Measurements from ENCODE around the gene DPH6. TPM values are rescaled to one million over a fixed set of nuclear protein-coding genes. Genes with fewer than 3 reads are reported as not detected.
"Not testable (repeated sequence)": the region's sequence is repeated elsewhere in the genome, so short reads cannot be mapped to it uniquely, and the experiment has no call there.

The DPH6 gene
- total and polyA plus RNA-seq, 3 experiments from 2014 or later: 9.6 to 17.0 (median 11.4) TPM

DNA sequence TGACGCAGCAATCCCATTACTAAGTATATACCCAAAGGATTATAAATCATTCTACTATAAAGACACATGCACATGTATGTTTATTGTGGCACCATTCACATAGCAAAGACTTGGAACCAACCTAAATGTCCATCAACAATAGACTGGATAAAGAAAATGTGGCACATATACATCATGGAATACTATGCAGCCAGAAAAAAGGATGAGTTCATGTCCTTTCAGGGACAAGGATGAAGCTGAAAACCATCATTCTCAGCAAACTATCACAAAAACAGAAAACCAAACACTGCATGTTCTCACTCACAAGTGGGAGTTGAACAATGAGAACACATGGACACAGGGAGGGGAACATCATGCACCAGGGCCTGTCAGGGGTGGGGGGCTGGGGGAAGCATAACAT, 167.5 kb downstream of the DPH6 start:
- CTCF ChIA-PET; H3K36me3 ChIP-seq (ENCODE audit: insufficient read depth, low read length); H3K4me3 Mint-ChIP-seq; H3K27ac Mint-ChIP-seq; H3K4me3 ChIP-seq (ENCODE audit: low read length); DNase-seq; H3K9me3 ChIP-seq (ENCODE audit: low read length); POLR2A ChIA-PET; H3K4me1 ChIP-seq (ENCODE audit: insufficient read depth, low read length); H3K27ac ChIP-seq (ENCODE audit: low read depth, low read length); H3K27me3 Mint-ChIP-seq; H3K4me1 Mint-ChIP-seq; H3K27me3 ChIP-seq (ENCODE audit: insufficient read depth, low read length, poor library complexity, severe bottlenecking): not testable (repeated sequence)
- Mint-ChIP-seq H3K9me3 (peaks cover 5 to 15% (median 8%) of the 10 kb centered on the region in 5 donors), H3K36me3 (peaks cover 20 to 60% (median 27%) of the 10 kb centered on the region in 3 donors)

DNA sequence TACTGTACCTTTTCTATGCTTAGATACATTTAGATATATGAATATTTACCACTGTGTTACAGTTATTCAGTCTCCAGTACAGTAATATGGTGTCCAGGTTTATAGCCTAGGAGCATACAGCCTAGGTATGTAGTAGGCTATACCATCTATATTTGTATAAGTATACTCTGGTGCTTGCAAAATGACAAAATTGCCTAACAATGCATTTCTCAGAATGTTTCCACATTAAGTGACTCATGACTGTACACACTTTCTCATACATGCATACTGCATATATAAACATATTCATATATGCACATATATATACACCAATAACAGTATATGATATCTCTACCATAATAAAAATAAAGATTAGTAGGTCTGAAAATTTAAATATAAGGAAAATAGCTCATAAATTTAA, 169.3 kb downstream of the DPH6 start:
- Mint-ChIP-seq H3K9me3 (peaks cover 5 to 15% (median 8%) of the 10 kb centered on the region in 5 donors), H3K36me3 (peaks cover 33 to 71% (median 41%) of the 10 kb centered on the region in 3 donors), H3K27me3 (no peaks in the 10 kb centered on the region), H3K4me3 (no peak overlapping the region), H3K4me1 (no peaks in the 10 kb centered on the region), H3K27ac (no peak overlapping the region)
- no peaks in the 10 kb centered on the region for H3K27me3 ChIP-seq (ENCODE audit: insufficient read depth, low read length, poor library complexity, severe bottlenecking)
- CTCF ChIA-PET: no interaction called here
- H3K4me3 ChIP-seq (ENCODE audit: low read length): no peak overlapping the region
- POLR2A ChIA-PET: no interaction called here
- DNase-seq: no peak
- no peaks in the 10 kb centered on the region for H3K4me1 ChIP-seq (ENCODE audit: insufficient read depth, low read length)
- H3K27ac ChIP-seq (ENCODE audit: low read depth, low read length): no peak overlapping the region
- H3K36me3 ChIP-seq (ENCODE audit: insufficient read depth, low read length): no peaks in the 10 kb centered on the region
- H3K9me3 ChIP-seq (ENCODE audit: low read length): no peaks in the 10 kb centered on the region

GRCh38 chr15:35374661-35375060, 171.3 kb downstream of the DPH6 start:
- Histone ChIP-seq H3K36me3 (ENCODE audit: insufficient read depth, low read length) (no peaks in the 10 kb centered on the region), H3K27ac (ENCODE audit: low read depth, low read length) (no peak overlapping the region), H3K9me3 (ENCODE audit: low read length) (no peaks in the 10 kb centered on the region), H3K4me1 (ENCODE audit: insufficient read depth, low read length) (no peaks in the 10 kb centered on the region), H3K4me3 (ENCODE audit: low read length) (no peak overlapping the region), H3K27me3 (ENCODE audit: insufficient read depth, low read length, poor library complexity, severe bottlenecking) (no peaks in the 10 kb centered on the region)
- Mint-ChIP-seq H3K36me3 (peaks cover 34 to 71% (median 47%) of the 10 kb centered on the region in 3 donors), H3K4me1 (no peaks in the 10 kb centered on the region), H3K27ac (no peak overlapping the region), H3K9me3 (peaks cover 5 to 15% (median 8%) of the 10 kb centered on the region in 5 donors), H3K27me3 (no peaks in the 10 kb centered on the region), H3K4me3 (no peak overlapping the region)
- POLR2A ChIA-PET: no interaction called here
- CTCF ChIA-PET: no interaction called here
- DNase-seq: no peak

DNA sequence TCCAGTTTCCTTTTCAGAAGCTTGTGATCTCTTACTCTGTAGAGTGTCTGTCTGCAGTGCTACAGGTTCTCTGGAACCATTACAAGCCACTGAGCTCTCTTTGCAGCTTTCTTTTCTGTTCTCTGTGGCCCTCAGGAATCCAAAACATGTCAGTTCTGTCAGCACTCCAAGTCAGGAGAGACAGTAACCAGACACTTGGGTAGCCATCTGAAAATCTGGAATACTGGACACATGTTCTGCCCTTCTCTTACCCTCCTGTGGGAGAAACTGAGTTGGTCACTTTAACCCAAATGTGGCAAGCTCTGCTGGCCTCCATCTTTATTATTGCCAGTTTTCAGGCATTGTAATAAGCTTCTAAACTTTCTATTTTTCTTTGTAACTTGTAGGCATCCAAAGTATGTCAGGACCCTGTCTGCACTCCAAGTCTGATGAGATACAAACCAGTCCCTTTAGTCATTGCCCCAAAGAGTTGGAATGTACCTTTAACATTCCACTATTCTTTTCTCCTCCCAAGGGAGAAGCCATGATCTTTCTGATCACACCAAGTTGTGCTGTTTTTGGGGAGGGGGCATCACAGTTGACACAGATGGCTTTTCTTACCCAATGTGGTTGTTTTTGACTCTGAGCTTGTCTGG, 183.7 kb downstream of the DPH6 start:
- Mint-ChIP-seq H3K27me3 (peaks cover 0 to 6% of the 10 kb centered on the region in 2 donors), H3K27ac (no peak overlapping the region), H3K36me3 (peaks cover 8 to 34% (median 13%) of the 10 kb centered on the region in 3 donors), H3K4me3 (no peak overlapping the region), H3K4me1 (no peaks in the 10 kb centered on the region), H3K9me3 (peaks cover 55 to 74% (median 64%) of the 10 kb centered on the region in 5 donors)
- Histone ChIP-seq H3K36me3 (ENCODE audit: insufficient read depth, low read length) (no peaks in the 10 kb centered on the region), H3K4me1 (ENCODE audit: insufficient read depth, low read length) (no peaks in the 10 kb centered on the region), H3K27me3 (ENCODE audit: insufficient read depth, low read length, poor library complexity, severe bottlenecking) (no peaks in the 10 kb centered on the region), H3K4me3 (ENCODE audit: low read length) (no peak overlapping the region), H3K9me3 (ENCODE audit: low read length) (peaks cover 12% of the 10 kb centered on the region), H3K27ac (ENCODE audit: low read depth, low read length) (no peak overlapping the region)
- POLR2A ChIA-PET: no interaction called here
- DNase-seq: no peak
- CTCF ChIA-PET: no interaction called here

DNA sequence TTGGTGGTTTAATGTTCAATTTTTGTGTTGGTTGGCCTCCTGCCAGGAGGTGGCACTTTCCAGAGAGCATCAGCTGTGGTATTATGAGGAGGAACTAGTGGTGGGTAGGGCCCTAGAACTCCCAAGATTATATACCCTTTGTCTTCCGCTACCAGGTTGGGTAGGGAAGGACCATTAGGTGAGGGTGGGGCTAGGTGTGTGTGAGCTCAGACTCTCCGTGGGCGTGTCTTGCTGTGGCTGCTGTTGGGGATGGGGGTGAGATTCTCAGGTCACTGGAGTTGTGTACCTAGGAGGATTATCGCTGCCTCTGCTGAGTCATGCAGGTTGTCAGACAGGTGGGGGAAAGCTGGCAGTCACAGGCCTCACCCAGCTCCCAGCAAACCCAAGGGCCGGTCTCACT, 187.1 kb downstream of the DPH6 start:
- ChIA-PET CTCF (no interaction called here), POLR2A (no interaction called here)
- Mint-ChIP-seq H3K4me1 (no peaks in the 10 kb centered on the region), H3K9me3 (peaks cover 62 to 77% (median 75%) of the 10 kb centered on the region in 5 donors), H3K27me3 (peaks cover 0 to 3% of the 10 kb centered on the region in 2 donors), H3K4me3 (no peak overlapping the region), H3K27ac (no peak overlapping the region), H3K36me3 (peaks cover 0 to 7% (median 0%) of the 10 kb centered on the region in 3 donors)
- Histone ChIP-seq H3K36me3 (ENCODE audit: insufficient read depth, low read length) (no peaks in the 10 kb centered on the region), H3K27me3 (ENCODE audit: insufficient read depth, low read length, poor library complexity, severe bottlenecking) (no peaks in the 10 kb centered on the region), H3K9me3 (ENCODE audit: low read length) (peaks cover 12% of the 10 kb centered on the region), H3K27ac (ENCODE audit: low read depth, low read length) (no peak overlapping the region), H3K4me3 (ENCODE audit: low read length) (no peak overlapping the region), H3K4me1 (ENCODE audit: insufficient read depth, low read length) (no peaks in the 10 kb centered on the region)
- no peak for DNase-seq

DNA sequence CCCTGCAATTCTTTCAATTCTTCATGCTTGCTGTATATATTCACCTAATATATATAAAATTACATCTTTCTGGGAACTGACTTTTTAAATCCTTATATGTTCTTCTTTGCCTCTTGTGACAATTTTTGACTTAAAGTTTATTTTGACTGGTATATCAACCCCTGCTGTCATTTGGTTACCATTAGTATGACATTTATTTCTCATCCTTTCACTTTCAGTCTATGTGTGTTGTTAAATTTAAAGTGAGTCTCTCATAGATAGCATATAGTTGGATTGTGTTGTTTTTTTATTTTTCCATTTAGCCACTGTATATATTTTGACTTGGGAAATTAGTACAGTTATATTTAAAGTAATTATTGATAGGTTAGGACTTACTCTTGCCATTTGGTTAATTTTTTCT, 194.9 kb downstream of the DPH6 start:
- no peaks in the 10 kb centered on the region for H3K9me3 ChIP-seq (ENCODE audit: low read length)
- no peak overlapping the region for H3K27ac ChIP-seq (ENCODE audit: low read depth, low read length)
- no peak overlapping the region for H3K4me3 ChIP-seq (ENCODE audit: low read length)
- ChIA-PET POLR2A (no interaction called here), CTCF (no interaction called here)
- no peak overlapping the region for H3K4me3 Mint-ChIP-seq
- no peaks in the 10 kb centered on the region for H3K4me1 Mint-ChIP-seq
- H3K27me3 Mint-ChIP-seq: no peaks in the 10 kb centered on the region
- no peaks in the 10 kb centered on the region for H3K36me3 Mint-ChIP-seq
- no peaks in the 10 kb centered on the region for H3K27me3 ChIP-seq (ENCODE audit: insufficient read depth, low read length, poor library complexity, severe bottlenecking)
- H3K9me3 Mint-ChIP-seq: peaks cover 33 to 58% (median 45%) of the 10 kb centered on the region in 5 donors
- H3K36me3 ChIP-seq (ENCODE audit: insufficient read depth, low read length): no peaks in the 10 kb centered on the region
- no peak for DNase-seq
- H3K4me1 ChIP-seq (ENCODE audit: insufficient read depth, low read length): no peaks in the 10 kb centered on the region
- no peak overlapping the region for H3K27ac Mint-ChIP-seq

- ChIA-PET CTCF (no interaction called here), POLR2A (no interaction called here)
- DNase-seq: no peak
- H3K27me3 ChIP-seq (ENCODE audit: insufficient read depth, low read length, poor library complexity, severe bottlenecking): no peaks in the 10 kb centered on the region
- no peaks in the 10 kb centered on the region for H3K27me3 Mint-ChIP-seq
- H3K9me3 ChIP-seq (ENCODE audit: low read length): no peaks in the 10 kb centered on the region
- no peaks in the 10 kb centered on the region for H3K36me3 ChIP-seq (ENCODE audit: insufficient read depth, low read length)
- no peak overlapping the region for H3K27ac ChIP-seq (ENCODE audit: low read depth, low read length)
- H3K4me1 ChIP-seq (ENCODE audit: insufficient read depth, low read length): no peaks in the 10 kb centered on the region
- peaks cover 28 to 54% (median 34%) of the 10 kb centered on the region in 5 donors for H3K9me3 Mint-ChIP-seq
- H3K36me3 Mint-ChIP-seq: no peaks in the 10 kb centered on the region
- no peak overlapping the region for H3K4me3 ChIP-seq (ENCODE audit: low read length)
- no peaks in the 10 kb centered on the region for H3K4me1 Mint-ChIP-seq
- no peak overlapping the region for H3K4me3 Mint-ChIP-seq
- no peak overlapping the region for H3K27ac Mint-ChIP-seq
These were observed 196.0 kb downstream of the DPH6 start for GRCh38 chr15:35349916-35350315.

GRCh38 chr15:35330916-35331315, 215.0 kb downstream of the DPH6 start:
- no peaks in the 10 kb centered on the region for H3K36me3 ChIP-seq (ENCODE audit: insufficient read depth, low read length)
- H3K9me3 ChIP-seq (ENCODE audit: low read length): no peaks in the 10 kb centered on the region
- no peak for DNase-seq
- Mint-ChIP-seq H3K4me3 (no peak overlapping the region), H3K36me3 (no peaks in the 10 kb centered on the region), H3K27me3 (no peaks in the 10 kb centered on the region), H3K4me1 (no peaks in the 10 kb centered on the region), H3K27ac (no peak overlapping the region), H3K9me3 (peaks cover 0 to 8% (median 3%) of the 10 kb centered on the region in 5 donors)
- ChIA-PET CTCF (no interaction called here), POLR2A (no interaction called here)
- no peak overlapping the region for H3K4me3 ChIP-seq (ENCODE audit: low read length)
- no peak overlapping the region for H3K27ac ChIP-seq (ENCODE audit: low read depth, low read length)
- no peaks in the 10 kb centered on the region for H3K4me1 ChIP-seq (ENCODE audit: insufficient read depth, low read length)
- no peaks in the 10 kb centered on the region for H3K27me3 ChIP-seq (ENCODE audit: insufficient read depth, low read length, poor library complexity, severe bottlenecking)

All from CD8-positive, alpha-beta memory T cell (primary cell).